AG04449 (cell line): ENCODE data around the gene FRMD3.

Experiments
- CTCF ChIA-PET: fragments of 350-600 bp; formaldehyde crosslinking; extraction: SDS; loops from one replicate; lab custom pipeline; 2021; ENCODE audit warnings: antibody characterized with exemption; lab: Yijun Ruan, JAX
- POLR2A ChIA-PET: fragments of 400-600, 350-600 bp; formaldehyde crosslinking; extraction: SDS; loops from one replicate; lab custom pipeline; 2020; ENCODE audit warnings: antibody characterized with exemption, inconsistent platforms; lab: Yijun Ruan, JAX
- DNase-seq: peaks from one replicate; pipeline ENCODE4 v3.0.0-alpha.2; 2010; ENCODE audit warnings: low read depth, low spot score
- H3K4me3 ChIP-seq: 2 replicates; pipeline ENCODE4 v1.5.1; 2011; ENCODE audit warnings: low read depth, mild to moderate bottlenecking, control low read depth, low read length
- CTCF ChIP-seq: IDR thresholded peaks from one replicate; pipeline ENCODE4 v1.5.1; 2011; ENCODE audit warnings: mild to moderate bottlenecking, moderate library complexity, low read length, control low read depth, inconsistent platforms; ENCODE audit not compliant: insufficient read depth; ENCODE audit errors: missing control alignments

Gene FRMD3

GRCh38 chr9:83327323-83327722 lies 210.9 kb downstream of the FRMD3 start:
- ChIA-PET CTCF (interaction anchor here (0.9 to 14.2 kb wide), 11 partner anchors 9 to 269 kb away, joined by 3 to 359 read pairs (median 3); partner anchors contain the start of gene FRMD3), POLR2A (interaction anchor here (0.6 to 0.7 kb wide), 2 partner anchors 82 to 1796 kb away, joined by 3 read pairs; no protein-coding TSS in a partner anchor)
- no peak overlapping the region for H3K4me3 ChIP-seq
- no peak for DNase-seq
- TF ChIP-seq CTCF = no peak

- CTCF ChIA-PET = interaction anchor here (1.2 to 3.4 kb wide), 5 partner anchors 11 to 273 kb away, joined by 3 to 29 read pairs (median 6); no protein-coding TSS in a partner anchor
- POLR2A ChIA-PET = no interaction called here
- TF ChIP-seq CTCF = no peak
- DNase-seq = no peak
- H3K4me3 ChIP-seq = no peak overlapping the region
Observed at GRCh38 chr9:83323148-83323547, 215.1 kb downstream of the FRMD3 start.

GRCh38 chr9:83322438-83322837 lies 215.8 kb downstream of the FRMD3 start:
- ChIA-PET CTCF (interaction anchor here (0.9 to 3.4 kb wide), 6 partner anchors 12 to 274 kb away, joined by 3 to 29 read pairs (median 5); no protein-coding TSS in a partner anchor), POLR2A (no interaction called here)
- peak; percentile 21 for TF ChIP-seq CTCF
- no peak overlapping the region for H3K4me3 ChIP-seq
- no peak for DNase-seq

GRCh38 chr9:83317244-83317643 lies 221.0 kb downstream of the FRMD3 start:
- no peak for DNase-seq
- no peak for TF ChIP-seq CTCF
- ChIA-PET POLR2A (no interaction called here), CTCF (interaction anchor here (1.0 kb wide), 1 partner anchor 10 kb away, joined by 3 read pairs; no protein-coding TSS in a partner anchor)
- H3K4me3 ChIP-seq = no peak overlapping the region

- ChIA-PET CTCF (no interaction called here), POLR2A (no interaction called here)
- no peak for TF ChIP-seq CTCF
- DNase-seq = no peak
- H3K4me3 ChIP-seq = no peak overlapping the region
Observed at GRCh38 chr9:83315649-83316048, 222.6 kb downstream of the FRMD3 start.

- no peak for DNase-seq
- TF ChIP-seq CTCF = no peak
- no peak overlapping the region for H3K4me3 ChIP-seq
- POLR2A ChIA-PET = no interaction called here
- CTCF ChIA-PET = interaction anchor here (2.1 kb wide), 1 partner anchor 20 kb away, joined by 8 read pairs; no protein-coding TSS in a partner anchor
Observed at GRCh38 chr9:83313781-83314180, 224.4 kb downstream of the FRMD3 start.
